Stomach smooth muscle (tissue), 2 donors: Measurements from ENCODE around the gene ANO2.
"Not testable (repeated sequence)": the region's sequence is repeated elsewhere in the genome, so short reads cannot be mapped to it uniquely, and the experiment has no call there.

Experiments used
- H3K27ac ChIP-seq: one replicate; pipeline ENCODE4 v1.7.0; 2013; ENCODE audit warnings: mild to moderate bottlenecking, low read length, inconsistent platforms
- H3K27me3 ChIP-seq, 2 donors: one replicate each; pipeline ENCODE4 v1.7.0; 2013; ENCODE audit warnings: low read length in 2 of 2; ENCODE audit not compliant: insufficient read depth in 2 of 2, control insufficient read depth in 1 of 2
- H3K36me3 ChIP-seq, 2 donors: one replicate each; pipeline ENCODE4 v1.7.0; 2013; ENCODE audit warnings: low read length in 2 of 2; ENCODE audit not compliant: control insufficient read depth in 2 of 2, insufficient read depth in 2 of 2
- H3K4me1 ChIP-seq: one replicate; pipeline ENCODE4 v1.7.0; 2013; ENCODE audit warnings: low read length; ENCODE audit not compliant: control insufficient read depth, insufficient read depth
- H3K4me3 ChIP-seq, 2 donors: one replicate each; pipeline ENCODE4 v1.7.0; 2013; ENCODE audit warnings: low read length in 2 of 2
- H3K9ac ChIP-seq, 2 donors: one replicate each; pipeline ENCODE4 v1.7.0; 2013; ENCODE audit warnings: low read length in 2 of 2, mild to moderate bottlenecking in 1 of 2
- H3K9me3 ChIP-seq, 2 donors: one replicate each; pipeline ENCODE4 v1.7.0; 2013; ENCODE audit warnings: low read length in 2 of 2; ENCODE audit not compliant: control insufficient read depth in 2 of 2
- donor health status: healthy.
- donor health status: Pancreatic carcinoma.

ANO2 gene

DNA sequence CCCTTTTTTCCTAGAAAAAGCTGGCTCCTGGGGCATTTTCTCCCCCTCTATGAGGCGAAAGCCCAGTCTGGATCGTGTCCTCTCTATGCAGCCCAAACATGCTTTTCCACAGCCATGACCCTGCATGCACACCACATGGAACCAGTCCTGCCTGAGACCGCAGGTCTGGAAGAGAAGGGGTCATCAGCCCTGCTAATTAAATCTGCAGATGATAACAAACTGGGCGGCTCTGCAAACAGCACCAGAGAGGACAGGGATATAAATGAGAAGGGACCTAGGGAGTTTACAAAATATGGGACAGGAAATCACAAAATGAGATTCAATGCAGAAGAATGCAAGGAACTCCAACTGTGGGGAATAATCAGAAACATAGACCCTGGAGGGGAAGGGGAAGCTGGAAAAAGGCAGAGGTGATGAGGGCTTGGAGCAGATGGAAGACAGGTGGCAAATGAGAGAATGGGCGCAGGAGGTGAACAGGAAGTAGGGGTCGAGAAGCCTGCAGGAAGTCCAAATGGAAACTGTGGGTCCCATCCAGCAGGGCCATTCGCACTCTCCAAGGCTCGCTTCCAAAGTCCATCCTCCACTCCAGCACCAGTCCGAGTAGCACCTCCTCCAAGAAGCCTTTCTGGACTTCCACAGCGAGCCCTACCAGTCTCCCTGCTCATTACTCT, 76.3 kb downstream of the ANO2 start:
- H3K36me3 ChIP-seq, result no peaks in the 10 kb centered on the region
- peaks cover 4 to 6% of the 10 kb centered on the region in 2 donors for H3K27me3 ChIP-seq
- H3K4me3 ChIP-seq, result no peak overlapping the region
- H3K9ac ChIP-seq, result no peak overlapping the region
- H3K4me1 ChIP-seq, result peaks cover 2% of the 10 kb centered on the region
- peaks cover 3 to 4% of the 10 kb centered on the region in 2 donors for H3K9me3 ChIP-seq
- no peak overlapping the region for H3K27ac ChIP-seq

DNA sequence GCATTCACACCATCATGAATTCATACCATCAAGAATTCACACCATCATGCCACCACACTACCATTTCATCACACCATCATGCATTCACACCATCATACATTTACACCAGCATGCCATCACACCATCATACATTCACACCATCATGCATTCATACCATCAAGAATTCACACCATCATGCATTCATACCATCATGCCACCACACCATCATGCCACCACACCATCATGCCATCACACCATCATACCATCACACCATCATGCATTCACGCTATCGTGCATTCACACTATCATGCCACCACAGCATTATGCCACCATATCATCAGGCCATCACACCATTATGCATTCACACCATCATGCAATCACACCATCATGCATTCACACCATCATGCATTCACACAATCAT, 79.7 kb downstream of the ANO2 start:
- Histone ChIP-seq H3K9ac (no peak overlapping the region), H3K9me3 (peaks cover 3 to 4% of the 10 kb centered on the region in 2 donors), H3K4me3 (no peak overlapping the region), H3K27me3 (peaks cover 4 to 5% of the 10 kb centered on the region in 2 donors), H3K36me3 (no peaks in the 10 kb centered on the region), H3K27ac (no peak overlapping the region), H3K4me1 (no peaks in the 10 kb centered on the region)

DNA sequence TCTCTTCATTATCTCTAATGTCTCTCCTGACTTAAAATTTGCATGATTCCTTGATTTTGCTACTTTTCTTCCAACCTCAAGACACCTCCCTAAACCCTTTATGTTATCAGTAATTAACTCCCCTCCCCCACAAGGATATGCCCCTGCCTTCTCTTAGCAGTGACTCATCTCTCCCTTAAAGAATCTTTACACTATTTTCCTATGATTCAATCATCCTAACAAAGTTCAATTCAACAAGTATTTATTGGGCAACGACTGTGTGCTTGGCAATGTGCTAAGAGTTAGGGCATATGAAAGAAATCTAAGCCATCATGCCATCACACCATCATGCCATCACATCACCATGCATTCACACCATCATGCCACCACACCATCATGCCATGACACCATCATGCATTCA, 80.1 kb downstream of the ANO2 start:
- Histone ChIP-seq H3K36me3 (no peaks in the 10 kb centered on the region), H3K27me3 (peaks cover 4 to 5% of the 10 kb centered on the region in 2 donors), H3K9me3 (peaks cover 3 to 4% of the 10 kb centered on the region in 2 donors), H3K9ac (no peak overlapping the region), H3K4me1 (no peaks in the 10 kb centered on the region), H3K4me3 (no peak overlapping the region), H3K27ac (no peak overlapping the region)

DNA sequence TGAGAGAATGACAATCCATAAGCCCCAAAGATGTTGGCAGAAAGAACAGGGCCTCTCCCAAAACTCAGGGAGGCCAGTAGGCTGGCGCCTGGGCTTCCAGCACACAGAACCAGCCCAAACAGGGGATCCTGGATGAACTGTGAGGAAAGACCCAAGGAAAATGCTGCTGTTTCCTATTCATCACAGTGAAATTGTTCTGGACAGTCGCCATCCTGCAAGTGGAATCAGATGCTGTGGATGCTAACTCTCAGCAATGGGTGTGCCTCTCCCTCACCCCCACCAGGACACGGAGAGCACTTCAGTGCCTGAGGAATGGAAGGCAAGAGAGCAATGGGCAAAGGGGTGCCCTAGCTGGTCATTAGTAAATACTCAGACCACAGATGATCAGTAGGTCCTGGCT, 80.8 kb downstream of the ANO2 start:
- H3K9ac ChIP-seq, result no peak overlapping the region
- H3K27ac ChIP-seq, result no peak overlapping the region
- peaks cover 4 to 5% of the 10 kb centered on the region in 2 donors for H3K27me3 ChIP-seq
- H3K4me3 ChIP-seq, result no peak overlapping the region
- peaks cover 3 to 4% of the 10 kb centered on the region in 2 donors for H3K9me3 ChIP-seq
- H3K4me1 ChIP-seq, result no peaks in the 10 kb centered on the region
- H3K36me3 ChIP-seq, result no peaks in the 10 kb centered on the region

DNA sequence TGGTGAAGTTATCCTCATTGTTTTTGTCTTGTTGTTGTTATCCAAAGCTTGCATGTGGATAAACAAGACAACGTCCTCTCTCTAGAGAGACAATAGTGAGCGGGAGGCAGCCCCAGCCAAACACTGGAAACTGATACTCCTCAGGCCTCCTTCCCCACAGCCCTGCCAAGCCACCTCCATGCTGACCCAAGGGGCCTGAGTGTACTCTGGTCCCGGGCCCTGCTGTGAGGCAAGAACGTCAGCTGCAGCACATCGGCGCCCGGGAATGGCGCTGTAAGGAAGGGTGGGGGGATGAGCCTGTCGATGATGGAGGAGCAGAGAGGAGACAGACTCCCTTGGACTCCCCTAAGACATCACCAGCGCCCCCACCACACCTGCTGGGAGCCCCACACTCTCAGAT, 83.6 kb downstream of the ANO2 start:
- no peaks in the 10 kb centered on the region for H3K36me3 ChIP-seq

DNA sequence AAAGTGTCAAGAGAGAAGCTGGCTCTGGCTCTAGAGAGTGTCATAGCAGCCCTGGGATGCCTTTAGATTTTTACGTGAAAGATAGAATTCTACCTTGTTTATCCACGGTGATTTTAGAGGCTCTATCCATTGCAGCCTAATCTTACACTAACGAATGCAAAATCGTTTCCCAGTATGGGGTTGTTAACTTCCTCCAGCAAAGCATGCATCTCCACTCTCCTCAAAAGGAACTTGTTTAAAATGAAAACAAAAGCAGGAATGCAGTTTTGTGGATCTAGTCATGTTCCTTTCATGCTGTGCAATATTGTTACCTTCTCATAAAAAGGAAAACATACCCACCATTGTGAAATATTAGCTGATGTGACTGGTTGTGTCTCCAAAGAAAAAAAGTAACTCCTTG, 88.4 kb downstream of the ANO2 start:
- no peak overlapping the region for H3K9ac ChIP-seq
- H3K36me3 ChIP-seq, result no peaks in the 10 kb centered on the region
- no peak overlapping the region for H3K27ac ChIP-seq
- H3K4me1 ChIP-seq, result no peaks in the 10 kb centered on the region
- peaks cover 0 to 3% of the 10 kb centered on the region in 2 donors for H3K27me3 ChIP-seq
- no peaks in the 10 kb centered on the region for H3K9me3 ChIP-seq
- H3K4me3 ChIP-seq, result no peak overlapping the region

More for the DNA sequence above, 83.6 kb downstream of the ANO2 start:
- H3K27ac ChIP-seq, result no peak overlapping the region
- no peak overlapping the region for H3K9ac ChIP-seq
- H3K9me3 ChIP-seq, result peaks cover 3 to 4% of the 10 kb centered on the region in 2 donors
- H3K27me3 ChIP-seq, result peaks cover 4 to 5% of the 10 kb centered on the region in 2 donors
- no peak overlapping the region for H3K4me3 ChIP-seq
- H3K4me1 ChIP-seq, result no peaks in the 10 kb centered on the region

DNA sequence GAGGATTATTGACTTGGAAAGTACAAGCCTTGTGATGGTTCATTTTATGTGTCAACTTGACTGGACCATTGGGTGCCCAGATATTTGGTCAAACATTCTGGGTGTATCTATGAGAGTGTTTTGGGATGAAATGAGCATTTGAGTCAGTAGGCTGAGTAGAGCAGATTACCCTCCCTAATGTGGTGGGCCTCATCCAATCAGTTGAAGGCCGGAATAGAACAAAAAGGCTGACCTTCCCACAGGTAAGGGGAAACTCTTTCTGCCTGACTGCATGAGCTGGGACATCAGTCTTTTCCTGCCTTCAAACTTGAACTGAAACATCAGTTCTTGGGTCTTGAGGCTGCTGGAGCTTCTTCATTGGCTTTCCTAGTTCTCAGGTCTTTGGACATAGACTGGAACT, 98.1 kb downstream of the ANO2 start:
- Histone ChIP-seq H3K4me1 (no peaks in the 10 kb centered on the region), H3K9me3 (peaks cover 0 to 10% of the 10 kb centered on the region in 2 donors), H3K4me3 (no peak overlapping the region), H3K36me3 (no peaks in the 10 kb centered on the region), H3K27ac (no peak overlapping the region), H3K9ac (no peak overlapping the region), H3K27me3 (no peaks in the 10 kb centered on the region)

DNA sequence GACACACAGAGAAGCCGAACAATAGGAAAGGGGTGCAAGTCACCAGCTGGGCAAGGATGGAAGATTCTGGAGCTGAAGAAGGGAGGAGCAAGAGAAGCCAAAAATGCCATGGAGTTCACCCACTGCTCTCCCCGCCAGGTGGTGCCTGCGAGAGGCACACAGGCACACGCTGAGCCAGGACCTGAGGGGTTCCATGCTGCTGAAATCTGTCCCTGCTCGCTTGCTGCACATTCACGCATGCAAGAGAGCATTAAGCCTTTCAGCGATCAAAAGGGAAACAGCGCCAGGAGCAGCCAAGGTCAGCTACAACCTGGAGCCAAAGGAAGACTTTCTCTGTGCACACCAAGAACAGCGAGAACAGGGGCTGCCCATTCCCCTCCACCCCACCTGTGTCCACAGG, 104.1 kb downstream of the ANO2 start:
- H3K4me1 ChIP-seq, result no peaks in the 10 kb centered on the region
- no peak overlapping the region for H3K27ac ChIP-seq

DNA sequence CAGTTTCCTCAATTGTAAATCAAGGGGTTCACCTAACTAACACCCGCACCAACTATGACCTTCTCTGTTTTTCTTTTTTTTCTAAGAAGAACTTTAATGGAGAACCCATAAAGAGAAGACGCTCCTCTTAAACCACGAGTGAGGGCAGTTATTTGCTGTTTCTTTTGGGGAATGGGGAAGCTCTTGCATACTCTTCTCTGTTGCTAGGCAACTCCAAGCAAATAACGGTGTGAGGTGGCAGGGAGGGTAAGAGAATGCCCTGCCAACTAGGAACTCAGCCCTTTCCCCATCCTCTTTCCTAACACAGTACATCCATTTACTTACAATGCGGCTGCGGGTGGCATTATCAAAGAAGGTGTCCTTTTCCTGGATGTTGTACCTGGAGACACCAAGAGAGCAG, 114.9 kb downstream of the ANO2 start:
- Histone ChIP-seq H3K27ac (no peak overlapping the region), H3K27me3 (no peaks in the 10 kb centered on the region), H3K36me3 (no peaks in the 10 kb centered on the region), H3K9me3 (peaks cover 0 to 3% of the 10 kb centered on the region in 2 donors), H3K4me3 (no peak overlapping the region), H3K9ac (no peak overlapping the region), H3K4me1 (no peaks in the 10 kb centered on the region)

More for the DNA sequence above, 104.1 kb downstream of the ANO2 start:
- Histone ChIP-seq H3K4me3 (no peak overlapping the region), H3K9ac (no peak overlapping the region), H3K27me3 (no peaks in the 10 kb centered on the region), H3K9me3 (no peaks in the 10 kb centered on the region), H3K36me3 (no peaks in the 10 kb centered on the region)

DNA sequence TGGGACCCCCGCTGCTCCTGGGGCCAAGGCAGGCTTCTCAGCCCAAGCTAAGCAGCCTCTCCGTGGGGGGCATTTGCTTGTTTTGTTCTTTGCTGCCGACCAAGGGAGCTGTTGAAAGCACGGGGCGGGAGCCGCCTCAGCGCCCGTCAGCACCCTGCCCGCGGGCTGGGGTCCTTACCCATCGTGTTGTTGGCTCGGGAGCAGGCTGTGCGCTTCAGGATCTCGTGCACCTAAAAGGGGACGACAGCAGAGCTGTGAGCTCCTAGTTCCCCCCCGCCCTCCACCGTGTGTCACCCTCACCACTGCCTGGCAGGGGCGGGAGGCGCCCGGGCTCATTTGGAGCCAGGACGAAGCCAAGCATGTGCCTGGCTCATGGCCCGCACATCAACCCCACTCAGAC, 117.5 kb downstream of the ANO2 start:
- Histone ChIP-seq H3K27ac (no peak overlapping the region), H3K9ac (no peak overlapping the region), H3K27me3 (no peaks in the 10 kb centered on the region), H3K36me3 (no peaks in the 10 kb centered on the region), H3K9me3 (peaks cover 0 to 3% of the 10 kb centered on the region in 2 donors), H3K4me1 (no peaks in the 10 kb centered on the region), H3K4me3 (no peak overlapping the region)

DNA sequence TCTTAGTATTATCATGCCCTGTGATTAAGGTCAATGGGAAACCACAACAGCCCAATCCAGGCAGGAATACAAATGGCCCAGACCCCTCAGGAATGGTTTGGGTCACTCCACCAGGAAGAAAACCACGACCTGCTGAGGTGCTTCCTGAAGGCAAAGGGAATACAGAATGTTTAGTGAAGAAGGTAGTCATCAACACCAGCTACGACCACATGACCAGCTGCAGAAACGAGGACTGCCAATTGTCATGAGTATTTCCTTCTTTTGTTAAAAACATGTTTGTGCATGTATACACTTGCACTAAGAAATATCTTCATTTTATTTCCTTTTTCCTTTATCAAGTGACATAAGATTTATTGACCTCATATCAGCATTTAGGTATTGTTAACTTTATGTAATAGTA, 119.3 kb downstream of the ANO2 start:
- not testable (repeated sequence) for H3K36me3 ChIP-seq, H3K9me3 ChIP-seq, H3K4me1 ChIP-seq, H3K27me3 ChIP-seq, H3K9ac ChIP-seq, H3K27ac ChIP-seq, H3K4me3 ChIP-seq
